NCI-H1417 treated with DMSO at 0.1 percent for 48 hours (cell line): Measurements from ENCODE around the gene ZSCAN32.

Source experiments
- DNase-seq: peaks from one replicate; lab custom pipeline; 2025; lab: John Stamatoyannopoulos, UW

The ZSCAN32 gene

GRCh38 chr16:3400779-3401688 lies at the start of gene ZSCAN32, which contains the start of gene ZNF174:
Gene ZSCAN32 (minus strand): TSS chr16:3401004. CDS start chr16:3397557, 3,447 bp downstream.
Gene ZNF174 (plus strand): TSS chr16:3401215. CDS start chr16:3402005, 790 bp downstream.
- DNase-seq, result peak; percentile 91

DNA sequence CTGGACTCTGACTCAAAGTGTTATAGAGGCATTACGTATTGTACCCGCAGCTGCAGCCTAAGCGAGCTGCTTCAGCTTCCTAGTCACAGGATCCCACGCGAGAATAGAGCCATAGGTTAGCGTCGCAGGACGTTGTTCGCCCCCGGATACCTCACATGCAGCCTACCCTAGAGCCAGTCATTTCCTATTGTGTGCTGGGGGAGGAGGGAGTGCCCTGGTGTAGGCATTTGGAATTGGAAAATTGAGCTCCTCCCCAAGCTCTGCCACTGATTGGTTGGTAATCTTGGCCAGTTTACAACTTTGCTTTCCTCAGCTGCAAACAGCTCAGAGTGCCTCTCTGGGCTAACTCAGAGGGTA lies 43.2 kb upstream of the ZSCAN32 start:
- no peak for DNase-seq

DNA sequence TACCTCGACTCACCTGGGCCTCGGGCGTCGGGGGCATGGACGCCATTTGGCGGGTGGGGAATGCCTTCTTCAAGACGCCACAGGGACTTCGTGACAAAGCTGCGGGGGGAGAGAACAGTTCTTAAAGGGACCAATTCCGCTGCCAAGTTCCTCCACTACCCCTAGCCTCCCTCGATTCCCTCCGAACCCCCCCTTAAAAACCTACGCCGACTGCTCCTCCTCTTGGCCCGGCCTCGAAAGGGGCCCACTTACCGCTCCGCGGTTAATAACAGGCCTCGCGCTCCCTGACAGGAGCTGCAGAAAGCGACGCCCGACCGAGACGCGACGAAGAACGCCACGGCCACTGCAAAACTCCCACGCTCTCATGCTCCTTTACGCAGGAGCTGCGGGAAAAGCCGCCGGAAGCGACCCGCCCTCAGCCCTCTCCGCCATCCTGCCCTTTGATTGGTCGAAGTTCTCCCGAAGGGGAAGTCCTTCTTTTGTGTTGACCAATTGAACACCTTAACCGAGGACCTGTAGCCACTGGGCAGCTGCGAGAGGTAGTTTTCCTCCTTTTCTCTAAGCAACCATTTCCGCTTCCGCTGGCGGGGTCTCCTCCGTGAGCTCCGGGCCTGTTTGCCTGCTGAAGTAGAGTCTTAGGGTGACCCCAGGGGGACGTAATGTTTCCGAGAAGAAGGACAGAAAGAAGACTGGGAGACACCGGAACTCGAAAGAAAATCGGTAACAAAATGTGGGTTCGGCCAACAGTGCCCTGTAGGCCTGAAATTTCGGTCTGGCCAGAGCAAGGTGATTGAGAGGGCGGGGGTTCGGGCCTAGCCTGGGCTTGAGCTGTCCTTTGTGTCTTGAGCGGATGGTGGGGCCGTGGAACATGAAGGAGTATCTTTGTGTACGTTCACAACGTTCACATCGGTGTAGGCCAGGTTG lies 42.6 kb upstream of the ZSCAN32 start, which contains the start of the genes NAA60 and ZNF597:
NAA60 (plus strand) TSS at position 573 of the 924 bp plus-strand sequence. CDS start 32,548 bp downstream, outside the sequence.
ZNF597 (minus strand) TSS at position 397 of the 924 bp plus-strand sequence; CDS start at position 46, 351 bp downstream.
- peak; percentile 76 for DNase-seq

- DNase-seq, result no peak
Observed at GRCh38 chr16:3439637-3440036, 38.8 kb upstream of the ZSCAN32 start.

GRCh38 chr16:3434373-3434772 lies 33.6 kb upstream of the ZSCAN32 start:
- no peak for DNase-seq

GRCh38 chr16:3431779-3432219 lies 31.0 kb upstream of the ZSCAN32 start:
- DNase-seq, result no peak

GRCh38 chr16:3413730-3414379 lies 13.1 kb upstream of the ZSCAN32 start:
- no peak for DNase-seq

- DNase-seq, result no peak
Observed at GRCh38 chr16:3408561-3409197, 7.9 kb upstream of the ZSCAN32 start.

GRCh38 chr16:3401719-3402397 lies 1.1 kb upstream of the ZSCAN32 start:
- no peak for DNase-seq

- no peak for DNase-seq
Observed at GRCh38 chr16:3400446-3400778, 392 bp downstream of the ZSCAN32 start.

GRCh38 chr16:3389663-3390338 lies 11.0 kb downstream of the ZSCAN32 start:
- DNase-seq, result no peak

- DNase-seq, result no peak
Observed at GRCh38 chr16:3388325-3388724, 12.5 kb downstream of the ZSCAN32 start.

DNA sequence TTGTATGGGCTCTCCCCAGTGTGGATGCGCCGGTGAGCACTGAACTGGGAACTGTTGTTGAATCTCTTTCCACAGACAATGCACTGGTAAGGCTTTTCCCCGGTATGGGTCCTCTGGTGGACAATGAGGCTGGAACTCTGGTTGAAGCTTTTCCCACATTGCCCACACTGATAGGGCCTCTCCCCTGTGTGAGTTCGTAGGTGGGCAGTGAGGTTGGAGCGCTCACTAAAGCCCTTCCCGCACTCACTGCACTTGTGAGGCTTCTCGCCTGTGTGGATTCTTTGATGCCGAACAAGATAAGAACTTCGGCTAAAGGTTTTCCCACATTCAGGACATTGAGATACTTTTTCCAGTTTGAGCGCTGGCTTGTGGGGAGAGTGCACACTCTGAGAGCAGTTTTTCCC lies 17.8 kb downstream of the ZSCAN32 start:
- DNase-seq, result no peak

GRCh38 chr16:3377917-3378316 lies 22.9 kb downstream of the ZSCAN32 start:
- DNase-seq, result no peak

DNA sequence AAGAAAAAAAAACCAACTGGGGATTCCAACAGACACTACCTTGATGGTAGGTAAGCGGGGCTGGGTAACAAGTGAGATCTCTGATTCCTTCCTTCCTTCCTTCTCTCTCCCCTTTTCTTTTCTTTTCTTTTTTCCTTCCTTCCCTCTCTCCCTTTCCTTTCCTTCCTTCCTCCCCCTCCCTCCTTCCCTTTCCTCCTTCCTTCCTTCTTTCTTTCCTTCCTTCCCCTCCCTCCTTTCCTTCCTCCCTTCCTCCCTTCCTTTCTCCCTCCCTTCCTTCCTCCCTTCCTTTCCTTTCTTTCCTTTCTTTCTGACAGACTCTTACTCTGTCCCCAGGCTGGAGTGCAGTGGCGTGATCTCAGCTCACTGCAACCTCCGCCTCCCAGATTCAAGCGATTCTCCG lies 25.1 kb downstream of the ZSCAN32 start:
- no peak for DNase-seq

GRCh38 chr16:3369073-3369472 lies 31.7 kb downstream of the ZSCAN32 start:
- no peak for DNase-seq

GRCh38 chr16:3364774-3365427 lies 35.9 kb downstream of the ZSCAN32 start:
- DNase-seq, result peak; percentile 88

DNA sequence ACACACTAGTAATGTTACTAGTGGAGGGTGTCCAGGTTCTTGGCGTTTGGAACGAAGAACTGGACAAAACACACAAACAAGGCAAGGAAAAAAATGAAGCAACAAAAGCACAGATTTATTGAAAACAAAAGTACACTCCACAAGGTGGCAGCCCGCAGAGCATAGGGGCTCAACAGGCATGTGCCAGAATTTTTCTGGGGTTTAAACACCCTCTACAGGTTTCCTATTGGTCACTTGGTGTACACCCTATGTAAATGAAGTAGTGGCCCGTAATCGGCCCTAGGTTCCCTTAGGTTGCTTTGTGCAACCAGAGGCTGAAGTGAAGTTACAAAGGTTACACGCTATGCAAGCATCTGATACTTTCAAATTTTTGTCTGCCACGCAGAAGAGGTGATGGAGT lies 37.0 kb downstream of the ZSCAN32 start:
- DNase-seq, result no peak

- DNase-seq, result no peak
Observed at GRCh38 chr16:3362931-3363330, 37.9 kb downstream of the ZSCAN32 start.

GRCh38 chr16:3358871-3359270 lies 41.9 kb downstream of the ZSCAN32 start:
- DNase-seq, result no peak
